ENCODE data around the gene SMAD1.

GRCh38 chr4:145564540-145564939, 82.9 kb downstream of the SMAD1 start:
- TF ChIP-seq ETV6 (CRISPR knock-in tag; IDR thresholded peaks at IDR 0.05) = no peak
- TF ChIP-seq, protein P1, sequence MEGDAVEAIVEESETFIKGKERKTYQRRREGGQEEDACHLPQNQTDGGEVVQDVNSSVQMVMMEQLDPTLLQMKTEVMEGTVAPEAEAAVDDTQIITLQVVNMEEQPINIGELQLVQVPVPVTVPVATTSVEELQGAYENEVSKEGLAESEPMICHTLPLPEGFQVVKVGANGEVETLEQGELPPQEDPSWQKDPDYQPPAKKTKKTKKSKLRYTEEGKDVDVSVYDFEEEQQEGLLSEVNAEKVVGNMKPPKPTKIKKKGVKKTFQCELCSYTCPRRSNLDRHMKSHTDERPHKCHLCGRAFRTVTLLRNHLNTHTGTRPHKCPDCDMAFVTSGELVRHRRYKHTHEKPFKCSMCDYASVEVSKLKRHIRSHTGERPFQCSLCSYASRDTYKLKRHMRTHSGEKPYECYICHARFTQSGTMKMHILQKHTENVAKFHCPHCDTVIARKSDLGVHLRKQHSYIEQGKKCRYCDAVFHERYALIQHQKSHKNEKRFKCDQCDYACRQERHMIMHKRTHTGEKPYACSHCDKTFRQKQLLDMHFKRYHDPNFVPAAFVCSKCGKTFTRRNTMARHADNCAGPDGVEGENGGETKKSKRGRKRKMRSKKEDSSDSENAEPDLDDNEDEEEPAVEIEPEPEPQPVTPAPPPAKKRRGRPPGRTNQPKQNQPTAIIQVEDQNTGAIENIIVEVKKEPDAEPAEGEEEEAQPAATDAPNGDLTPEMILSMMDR (IDR thresholded peaks at IDR 0.05) = no peak
- no peak for TF ChIP-seq ZBTB21 (CRISPR knock-in tag; IDR thresholded peaks at IDR 0.05; ENCODE audit: borderline replicate concordance)
- TF ChIP-seq ZNF416 (CRISPR knock-in tag; IDR thresholded peaks at IDR 0.05) = no peak
- TF ChIP-seq ZNF512 (CRISPR knock-in tag; IDR thresholded peaks at IDR 0.05; ENCODE audit: borderline replicate concordance) = no peak
- TF ChIP-seq TEAD4 (CRISPR knock-in tag; IDR thresholded peaks at IDR 0.05) = no peak
- TF ChIP-seq FOXP4 (CRISPR knock-in tag; IDR thresholded peaks at IDR 0.05) = no peak
- no peak for TF ChIP-seq USF2 (CRISPR knock-in tag; IDR thresholded peaks at IDR 0.05)
- TF ChIP-seq ATF6 (CRISPR knock-in tag; IDR thresholded peaks at IDR 0.05) = no peak
- TF ChIP-seq RELA (CRISPR knock-in tag; IDR thresholded peaks at IDR 0.05; ENCODE audit: borderline replicate concordance) = no peak
- TF ChIP-seq ATF2 (CRISPR knock-in tag; IDR thresholded peaks at IDR 0.05; ENCODE audit: borderline replicate concordance, low read depth) = no peak
- TF ChIP-seq MAX (CRISPR knock-in tag; IDR thresholded peaks at IDR 0.05) = no peak
- TF ChIP-seq GRHL2 (CRISPR knock-in tag; IDR thresholded peaks at IDR 0.05; ENCODE audit: insufficient replicate concordance, severe bottlenecking) = no peak
